Measurements from ENCODE around the gene KLHL22.

The KLHL22 gene

GRCh38 chr22:20427104-20427944 lies 68.3 kb downstream of the KLHL22 start:
- TF ChIP-seq CTCF (IDR thresholded peaks at IDR 0.05; ENCODE audit: low read depth, low read length): no peak
- no peak for DNase-seq (ENCODE audit: extremely low read depth, low read depth)

GRCh38 chr22:20426259-20426615 lies 69.4 kb downstream of the KLHL22 start:
- DNase-seq (ENCODE audit: extremely low read depth, low read depth): no peak
- no peak for TF ChIP-seq CTCF (IDR thresholded peaks at IDR 0.05; ENCODE audit: low read depth, low read length)

- no peak for TF ChIP-seq CTCF (IDR thresholded peaks at IDR 0.05; ENCODE audit: low read depth, low read length)
- no peak for DNase-seq (ENCODE audit: extremely low read depth, low read depth)
Measured at GRCh38 chr22:20425566-20426258, 69.9 kb downstream of the KLHL22 start.

- DNase-seq (ENCODE audit: extremely low read depth, low read depth): no peak
- TF ChIP-seq CTCF (IDR thresholded peaks at IDR 0.05; ENCODE audit: low read depth, low read length): no peak
Measured at GRCh38 chr22:20424932-20425565, 70.5 kb downstream of the KLHL22 start.

GRCh38 chr22:20424568-20424931 lies 71.0 kb downstream of the KLHL22 start:
- TF ChIP-seq CTCF (IDR thresholded peaks at IDR 0.05; ENCODE audit: low read depth, low read length): no peak
- no peak for DNase-seq (ENCODE audit: extremely low read depth, low read depth)

GRCh38 chr22:20423906-20424551 lies 71.6 kb downstream of the KLHL22 start:
- TF ChIP-seq CTCF (IDR thresholded peaks at IDR 0.05; ENCODE audit: low read depth, low read length): no peak
- DNase-seq (ENCODE audit: extremely low read depth, low read depth): no peak
